HFFc6 (cell line): ENCODE results near the gene AARSD1. TPM values are rescaled to one million over a fixed set of nuclear protein-coding genes. Genes with fewer than 3 reads are reported as not detected.
A peak's percentile ranks its signal among the peaks of the same experiment; 100 is the strongest.
"Not testable (repeated sequence)": the region's sequence is repeated elsewhere in the genome, so short reads cannot be mapped to it uniquely, and the experiment has no call there.

Experiments
- DNase-seq: peaks from one replicate; pipeline ENCODE4 v3.0.0-alpha.2; 2018
- H3K27ac Mint-ChIP-seq: 2 replicates; pipeline ENCODE4 v1.8.0; 2020; ENCODE audit warnings: mild to moderate bottlenecking, mixed read lengths
- H3K27me3 Mint-ChIP-seq: 2 replicates; pipeline ENCODE4 v1.8.0; 2021; ENCODE audit warnings: mild to moderate bottlenecking, moderate library complexity, mixed read lengths; ENCODE audit not compliant: insufficient read depth
- H3K36me3 Mint-ChIP-seq: 2 replicates; pipeline ENCODE4 v1.8.0; 2021; ENCODE audit warnings: low read depth, mixed read lengths
- H3K4me1 Mint-ChIP-seq: 2 replicates; pipeline ENCODE4 v1.8.0; 2020; ENCODE audit warnings: low read depth, mixed read lengths
- H3K4me3 Mint-ChIP-seq: 2 replicates; pipeline ENCODE4 v1.8.0; 2020; ENCODE audit warnings: mild to moderate bottlenecking, moderate library complexity, mixed read lengths
- H3K9me3 Mint-ChIP-seq: 2 replicates; pipeline ENCODE4 v1.8.0; 2020; ENCODE audit warnings: mild to moderate bottlenecking, mixed read lengths
- CTCF ChIP-seq: fragments of 200-600 bp; sonication (generic); IDR thresholded peaks from 2 replicates; pipeline ENCODE4 v1.5.0; 2021; ENCODE audit warnings: antibody characterized with exemption, mild to moderate bottlenecking
- total RNA-seq, 6 experiments: library from RNA; stranded (reverse); fragmentation: NEBNext Ultra II Directional; extraction: Animal tissue kit (Norgen Biotek cat#: 25700); gene quantifications; 2 replicates in 1 of 6; 3 replicates in 5 of 6; pipeline ENCODE4 v1.2.3, GENCODE V29; 2021

AARSD1 gene
- total RNA-seq, 6 experiments from 2014 or later = 42.5 to 54.5 (median 47.1) TPM

GRCh38 chr17:42985225-42985624 is 21.0 kb upstream of the AARSD1 start:
- H3K27me3 Mint-ChIP-seq = peaks cover 3% of the 10 kb centered on the region; the same call in 1 of the 2 replicates
- no peaks in the 10 kb centered on the region for H3K9me3 Mint-ChIP-seq
- H3K27ac Mint-ChIP-seq = no peak overlapping the region; the same call in 1 of the 2 replicates
- no peak for DNase-seq
- no peak for TF ChIP-seq CTCF
- peaks cover 41% of the 10 kb centered on the region for H3K4me1 Mint-ChIP-seq
- no peak overlapping the region for H3K4me3 Mint-ChIP-seq
- H3K36me3 Mint-ChIP-seq = peaks cover 41% of the 10 kb centered on the region

GRCh38 chr17:42982266-42982665 is 18.0 kb upstream of the AARSD1 start:
- no peaks in the 10 kb centered on the region for H3K9me3 Mint-ChIP-seq
- H3K4me3 Mint-ChIP-seq = peak overlapping the region; percentile 93
- peaks cover 3% of the 10 kb centered on the region for H3K27me3 Mint-ChIP-seq
- peak overlapping the region; percentile 63 for H3K27ac Mint-ChIP-seq
- no peak for DNase-seq
- peaks cover 22% of the 10 kb centered on the region for H3K36me3 Mint-ChIP-seq
- H3K4me1 Mint-ChIP-seq = peaks cover 31% of the 10 kb centered on the region
- no peak for TF ChIP-seq CTCF

GRCh38 chr17:42980766-42981397 is 16.6 kb upstream of the AARSD1 start:
- Mint-ChIP-seq H3K27me3 (peaks cover 3% of the 10 kb centered on the region), H3K4me3 (peak overlapping the region; percentile 93), H3K36me3 (peaks cover 20% of the 10 kb centered on the region), H3K27ac (peak overlapping the region; percentile 82), H3K9me3 (no peaks in the 10 kb centered on the region), H3K4me1 (peaks cover 31% of the 10 kb centered on the region)
- peak; percentile 31; the same call in 1 of the 2 replicates for TF ChIP-seq CTCF
- DNase-seq = peak; percentile 43

GRCh38 chr17:42980274-42980765 is 16.1 kb upstream of the AARSD1 start, which contains the start of gene RUNDC1:
RUNDC1 (plus strand) TSS chr17:42980565; CDS start chr17:42980577, 12 bp downstream.
- Mint-ChIP-seq H3K4me3 (peak within 1 kb of the TSS; percentile 93), H3K4me1 (peaks cover 31% of the 10 kb centered on the region), H3K36me3 (peaks cover 15% of the 10 kb centered on the region), H3K27me3 (peaks cover 3% of the 10 kb centered on the region), H3K27ac (peak within 1 kb of the TSS; percentile 88), H3K9me3 (no peaks in the 10 kb centered on the region)
- no peak for TF ChIP-seq CTCF
- DNase-seq = peak; percentile 75

GRCh38 chr17:42979511-42980273 is 15.4 kb upstream of the AARSD1 start, which contains the start of gene PTGES3L:
PTGES3L (minus strand) TSS chr17:42980080; CDS start chr17:42980053, 27 bp downstream.
- Mint-ChIP-seq H3K4me1 (peaks cover 31% of the 10 kb centered on the region), H3K27me3 (peaks cover 3% of the 10 kb centered on the region), H3K9me3 (no peaks in the 10 kb centered on the region), H3K27ac (peak within 1 kb of the TSS; percentile 88), H3K36me3 (peaks cover 11% of the 10 kb centered on the region), H3K4me3 (peak within 1 kb of the TSS; percentile 93)
- no peak for TF ChIP-seq CTCF
- peak; percentile 38 for DNase-seq

- H3K9me3 Mint-ChIP-seq, H3K27ac Mint-ChIP-seq, H3K36me3 Mint-ChIP-seq, H3K4me3 Mint-ChIP-seq, H3K27me3 Mint-ChIP-seq, DNase-seq: not testable (repeated sequence)
- H3K4me1 Mint-ChIP-seq = peaks cover 13% of the 10 kb centered on the region
Observed at GRCh38 chr17:42975701-42976100, 11.4 kb upstream of the AARSD1 start.
